Vagina (tissue), 2 donors: ENCODE measurements around the gene FBXW5.

Experiments
- CTCF ChIP-seq, 3 experiments: fragments of 450-650 bp in 2 of 3; fragments of 200-600 bp in 1 of 3; sonication (generic) in 1 of 3; IDR thresholded peaks; one replicate each; pipeline ENCODE4 v1.5.1; 2017 to 2019; ENCODE audit warnings: antibody characterized with exemption in 3 of 3, mild to moderate bottlenecking in 2 of 3, moderate library complexity in 2 of 3
- POLR2A ChIP-seq, 2 donors: fragments of 450-650 bp; IDR thresholded peaks; one replicate each; pipeline ENCODE4 v1.6.1; 2017; ENCODE audit warnings: antibody characterized with exemption in 2 of 2, mild to moderate bottlenecking in 2 of 2, moderate library complexity in 2 of 2
- POLR2AphosphoS5 ChIP-seq, 2 donors: sonication (generic); formaldehyde crosslinking; IDR thresholded peaks; one replicate each; pipeline ENCODE4 v1.9.0; 2017; ENCODE audit warnings: antibody characterized with exemption in 2 of 2, mild to moderate bottlenecking in 2 of 2, low read depth in 1 of 2; ENCODE audit not compliant: insufficient read depth in 1 of 2

GRCh38 chr9:136956604-136957003, 12.1 kb upstream of the FBXW5 start:
- TF ChIP-seq CTCF (IDR thresholded peaks at IDR 0.05) (no peak), POLR2AphosphoS5 (IDR thresholded peaks at IDR 0.05; ENCODE audit: insufficient read depth in 1 of 2, low read depth in 1 of 2) (no peak), POLR2A (IDR thresholded peaks at IDR 0.05) (no peak)
